ENCODE results near the gene TRIL. TPM values are rescaled to one million over a fixed set of nuclear protein-coding genes. Genes with fewer than 3 reads are reported as not detected.
A peak's percentile ranks its signal among the peaks of the same experiment; 100 is the strongest.

The TRIL gene
- total and polyA plus RNA-seq, 11 donors: 0.53 to 7.0 (median 3.2) TPM

GRCh38 chr7:28988091-28988490, 30.0 kb upstream of the TRIL start:
- intact Hi-C loops (cut with DNase I): no loop called here
- WGBS, 4 donors: 90 to 91% (median 90%) methylated on average over 5 of the region's 5 CpGs
- TF ChIP-seq CTCF (IDR thresholded peaks at IDR 0.05): no peak
- no peak for TF ChIP-seq POLR2A (IDR thresholded peaks at IDR 0.05)
- Histone ChIP-seq H3K9me3 (no peaks in the 10 kb centered on the region), H3K4me1 (peaks cover 0 to 68% (median 42%) of the 10 kb centered on the region in 12 donors), H3K36me3 (no peaks in the 10 kb centered on the region), H3K27ac (peak overlapping the region in 6 of 12 donors; percentile 2 to 66 (median 33)), H3K27me3 (no peaks in the 10 kb centered on the region), H3K4me3 (no peak overlapping the region)
- ATAC-seq (no peak), DNase-seq (no peak)

GRCh38 chr7:28986765-28987110, 28.6 kb upstream of the TRIL start:
- Histone ChIP-seq H3K4me1 (peaks cover 0 to 64% (median 42%) of the 10 kb centered on the region in 12 donors), H3K27me3 (no peaks in the 10 kb centered on the region), H3K27ac (peak overlapping the region; percentile 9 to 70 (median 38)), H3K36me3 (no peaks in the 10 kb centered on the region), H3K4me3 (no peak overlapping the region), H3K9me3 (no peaks in the 10 kb centered on the region)
- DNase-seq: peak in 2 of 5 donors; percentile 37 to 40
- 33 to 40% (median 36%) methylated on average over 2 of the region's 2 CpGs for WGBS, 4 donors
- ATAC-seq: peak; percentile 72 to 91 (median 80)
- no peak for TF ChIP-seq POLR2A (IDR thresholded peaks at IDR 0.05)
- TF ChIP-seq CTCF (IDR thresholded peaks at IDR 0.05): no peak
- intact Hi-C loops (cut with DNase I): no loop called here

GRCh38 chr7:28986028-28986764, 28.1 kb upstream of the TRIL start:
- H3K4me1 ChIP-seq: peaks cover 0 to 67% (median 42%) of the 10 kb centered on the region in 12 donors
- no peaks in the 10 kb centered on the region for H3K9me3 ChIP-seq
- TF ChIP-seq CTCF (IDR thresholded peaks at IDR 0.05): no peak
- no peak for TF ChIP-seq POLR2A (IDR thresholded peaks at IDR 0.05)
- H3K36me3 ChIP-seq: no peaks in the 10 kb centered on the region
- 83 to 88% (median 85%) methylated on average over 11 of the region's 11 CpGs for whole genome bisulfite sequencing, 4 donors
- no peak overlapping the region for H3K4me3 ChIP-seq
- peak overlapping the region; percentile 9 to 70 (median 44) for H3K27ac ChIP-seq
- DNase-seq: peak in 1 of 5 donors; percentile 54
- ATAC-seq: no peak
- intact Hi-C loops (cut with DNase I): no loop called here
- no peaks in the 10 kb centered on the region for H3K27me3 ChIP-seq

- no peak overlapping the region for H3K4me3 ChIP-seq
- H3K27me3 ChIP-seq: no peaks in the 10 kb centered on the region
- H3K9me3 ChIP-seq: no peaks in the 10 kb centered on the region
- H3K4me1 ChIP-seq: peaks cover 0 to 61% (median 30%) of the 10 kb centered on the region in 12 donors
- ATAC-seq (peak in 3 of 4 donors; percentile 52 to 63 (median 62)), DNase-seq (peak; percentile 53 to 75 (median 69))
- H3K27ac ChIP-seq: peak overlapping the region in 9 of 12 donors; percentile 3 to 69 (median 16)
- 57 to 74% (median 67%) methylated on average over 4 of the region's 4 CpGs for WGBS, 4 donors
- H3K36me3 ChIP-seq: no peaks in the 10 kb centered on the region
- TF ChIP-seq POLR2A (IDR thresholded peaks at IDR 0.05): no peak
- TF ChIP-seq CTCF (IDR thresholded peaks at IDR 0.05): no peak
- intact Hi-C loops (cut with DNase I): no loop called here
These were observed 26.5 kb upstream of the TRIL start for GRCh38 chr7:28984631-28985030.
